HCT116 (cell line): ENCODE measurements around the gene CCDC179. TPM values are rescaled to one million over a fixed set of nuclear protein-coding genes. Genes with fewer than 3 reads are reported as not detected.

Experiments used
- ATAC-seq: fragments of 200-7000 bp; cut with Tn5 transposase; 2 replicates; pipeline ENCODE4 v1.9.1; 2020; ENCODE audit warnings: mild to moderate bottlenecking, moderate library complexity
- BruUV-seq: library from RNA; stranded (reverse); fragments of 400-500 nt; replicated peaks from 2 replicates; lab custom pipeline; 2021; lab: Mats Ljungman, UMichigan
- CTCF ChIA-PET: fragments of 300-600 bp; sonication (Branson Sonifier 250); formaldehyde crosslinking; loops from one replicate; lab custom pipeline; 2021; ENCODE audit warnings: antibody characterized with exemption; lab: Charles Lee
- POLR2A ChIA-PET: fragments of 300-600, 350-600 bp; sonication (Branson Sonifier 250); formaldehyde crosslinking; loops from one replicate; lab custom pipeline; 2021; ENCODE audit warnings: antibody characterized with exemption; lab: Charles Lee
- RAD21 ChIA-PET, 2 experiments: fragments of 300-600 bp; sonication (Branson Sonifier 250); formaldehyde crosslinking; loops; one replicate each; lab custom pipeline; 2023; ENCODE audit warnings: low total read pairs in 2 of 2; ENCODE audit not compliant: uncharacterized antibody in 2 of 2, unreplicated experiment in 2 of 2, low non-redundant PET in 1 of 2; lab: Charles Lee
- DNase-seq: peaks from one replicate; pipeline ENCODE4 v3.0.0-alpha.2; 2010; ENCODE audit warnings: low read depth, low spot score
- H2AFZ ChIP-seq: fragments of 200-600 bp; shearing (Covaris generic), sonication (generic); 2 replicates; pipeline ENCODE4 v1.6.1; 2017; ENCODE audit warnings: low read depth, mixed run types, mixed read lengths, antibody characterized with exemption, low read length; ENCODE audit not compliant: poor library complexity, severe bottlenecking
- H3K27ac ChIP-seq: 2 replicates; pipeline ENCODE4 v1.5.1; 2012; ENCODE audit warnings: low read depth, low read length
- H3K27me3 ChIP-seq: fragments of 200-600 bp; sonication (generic); 2 replicates; pipeline ENCODE4 v1.6.1; 2016; ENCODE audit warnings: mixed run types, low read length, mixed read lengths; ENCODE audit not compliant: insufficient read depth
- H3K36me3 ChIP-seq, 2 experiments: fragments of 200-500 bp in 1 of 2; fragments of 200-600 bp in 1 of 2; sonication (Bioruptor generic) in 1 of 2; sonication (generic) in 1 of 2; 2 replicates each; pipeline versions ENCODE4 v1.5.1 to v1.6.1; 2014 to 2016; ENCODE audit warnings: low read length in 2 of 2, inconsistent platforms in 1 of 2, mixed read lengths in 1 of 2, mixed run types in 1 of 2; ENCODE audit not compliant: insufficient read depth in 2 of 2, control insufficient read depth in 1 of 2
- H3K4me1 ChIP-seq, 2 experiments: fragments of 200-600 bp in 1 of 2; sonication (generic) in 1 of 2; 2 replicates each; pipeline versions ENCODE4 v1.5.1 to v1.6.1; 2012 to 2017; ENCODE audit warnings: low read length in 2 of 2, inconsistent platforms in 1 of 2, mild to moderate bottlenecking in 1 of 2, mixed read lengths in 1 of 2, mixed run types in 1 of 2, moderate library complexity in 1 of 2; ENCODE audit not compliant: insufficient read depth in 2 of 2, control insufficient read depth in 1 of 2
- H3K4me2 ChIP-seq: fragments of 200-600 bp; sonication (generic); 2 replicates; pipeline ENCODE4 v1.6.1; 2017; ENCODE audit warnings: mixed run types, low read length, mixed read lengths
- H3K4me3 ChIP-seq, 2 experiments: fragments of 200-600 bp in 1 of 2; sonication (generic) in 1 of 2; replicated peaks in 1 of 2; 2 replicates each; pipeline ENCODE4 v1.5.1; 2011 to 2016; ENCODE audit warnings: low read length in 2 of 2, control low read depth in 1 of 2, low read depth in 1 of 2, mild to moderate bottlenecking in 1 of 2, mixed read lengths in 1 of 2, mixed run types in 1 of 2
- H3K79me2 ChIP-seq: fragments of 200-600 bp; sonication (generic); 2 replicates; pipeline ENCODE4 v1.6.1; 2017; ENCODE audit warnings: mild to moderate bottlenecking, mixed run types, low read length, moderate library complexity, mixed read lengths; ENCODE audit not compliant: insufficient read depth
- H3K9ac ChIP-seq: fragments of 200-600 bp; sonication (generic); 2 replicates; pipeline ENCODE4 v1.6.1; 2016; ENCODE audit warnings: low read length, mixed read lengths
- H3K9me2 ChIP-seq: fragments of 200-600 bp; sonication (generic), shearing (Covaris generic); 2 replicates; pipeline ENCODE4 v1.6.1; 2017; ENCODE audit warnings: mixed run types, mild to moderate bottlenecking, moderate library complexity; ENCODE audit not compliant: insufficient read depth
- H3K9me3 ChIP-seq, 2 experiments: fragments of 200-500 bp in 1 of 2; fragments of 200-600 bp in 1 of 2; sonication (Bioruptor generic) in 1 of 2; sonication (generic) in 1 of 2; 2 replicates each; pipeline ENCODE4 v1.6.1; 2014 to 2017; ENCODE audit warnings: low read length in 2 of 2, mixed read lengths in 2 of 2, inconsistent platforms in 1 of 2, low read depth in 1 of 2, mild to moderate bottlenecking in 1 of 2, mixed run types in 1 of 2, moderate library complexity in 1 of 2; ENCODE audit not compliant: control insufficient read depth in 1 of 2, insufficient read depth in 1 of 2
- H4K20me1 ChIP-seq: fragments of 200-600 bp; sonication (generic), shearing (Covaris generic); 2 replicates; pipeline ENCODE4 v1.6.1; 2017; ENCODE audit warnings: mixed run types, mild to moderate bottlenecking, moderate library complexity; ENCODE audit not compliant: insufficient read depth
- ATF3 ChIP-seq: IDR thresholded peaks from 2 replicates; pipeline ENCODE4 v1.6.1; 2012
- CEBPB ChIP-seq: IDR thresholded peaks from 2 replicates; pipeline ENCODE4 v1.6.1; 2012; ENCODE audit warnings: low read depth
- CTCF ChIP-seq, 3 experiments: fragments of 200-600 bp in 1 of 3; sonication (generic) in 1 of 3; IDR thresholded peaks in 2 of 3; conservative IDR thresholded peaks in 1 of 3; 2 replicates each; pipeline ENCODE4 v1.5.1; 2012 to 2017; ENCODE audit warnings: low read depth in 2 of 3, low read length in 2 of 3, antibody characterized with exemption in 1 of 3, borderline replicate concordance in 1 of 3, control low read depth in 1 of 3, mild to moderate bottlenecking in 1 of 3, mixed read lengths in 1 of 3, mixed run types in 1 of 3, moderate library complexity in 1 of 3; ENCODE audit not compliant: insufficient read depth in 1 of 3
- EGR1 ChIP-seq: IDR thresholded peaks from 2 replicates; pipeline ENCODE4 v1.6.1; 2012; ENCODE audit warnings: low read depth
- ELF1 ChIP-seq: IDR thresholded peaks from 2 replicates; pipeline ENCODE4 v1.6.1; 2012; ENCODE audit warnings: low read depth, borderline replicate concordance
- EZH2phosphoT487 ChIP-seq: fragments of 200-600 bp; IDR thresholded peaks from 2 replicates; pipeline ENCODE4 v1.6.1; 2018; ENCODE audit warnings: antibody characterized with exemption, borderline replicate concordance
- JUND ChIP-seq: IDR thresholded peaks from 2 replicates; pipeline ENCODE4 v1.6.1; 2012
- MAX ChIP-seq: IDR thresholded peaks from 2 replicates; pipeline ENCODE4 v1.6.1; 2012
- POLR2A ChIP-seq: IDR thresholded peaks from 2 replicates; pipeline ENCODE4 v1.7.0; 2011; ENCODE audit warnings: borderline replicate concordance; ENCODE audit not compliant: insufficient read depth, insufficient read length; ENCODE audit errors: extremely low read depth
- POLR2AphosphoS5 ChIP-seq: IDR thresholded peaks from 2 replicates; pipeline ENCODE4 v1.6.1; 2011; ENCODE audit warnings: mild to moderate bottlenecking, low read depth, low read length, moderate library complexity
- RAD21 ChIP-seq: IDR thresholded peaks from 2 replicates; pipeline ENCODE4 v1.6.1; 2012; ENCODE audit warnings: low read depth, mild to moderate bottlenecking
- REST ChIP-seq: IDR thresholded peaks from 2 replicates; pipeline ENCODE4 v1.6.1; 2012; ENCODE audit warnings: low read depth
- SIN3A ChIP-seq: IDR thresholded peaks from 2 replicates; pipeline ENCODE4 v1.6.1; 2012; ENCODE audit warnings: low read depth
- SP1 ChIP-seq: IDR thresholded peaks from 2 replicates; pipeline ENCODE4 v1.6.1; 2012; ENCODE audit warnings: low read depth
- SRF ChIP-seq: IDR thresholded peaks from 2 replicates; pipeline ENCODE4 v1.6.1; 2012; ENCODE audit warnings: low read depth
- ZBTB33 ChIP-seq: IDR thresholded peaks from 2 replicates; pipeline ENCODE4 v1.6.1; 2011; ENCODE audit warnings: mild to moderate bottlenecking, low read length, moderate library complexity; ENCODE audit not compliant: insufficient replicate concordance; ENCODE audit errors: extremely low read depth
- ZFX ChIP-seq: fragments of 450-650 bp; IDR thresholded peaks from 2 replicates; pipeline ENCODE4 v1.6.1; 2017
- ZNF274 ChIP-seq: fragments of 200-500 bp; sonication (Bioruptor generic); IDR thresholded peaks from 2 replicates; pipeline ENCODE4 v1.6.1; 2014; ENCODE audit warnings: mild to moderate bottlenecking, low read depth, low read length, inconsistent platforms
- intact Hi-C: fragments of 100-400 bp; cut with micrococcal nuclease; formaldehyde crosslinking; loops from 2 replicates; pipeline ENCODE4 v1.10.0; 2022
- total RNA-seq: library from RNA; stranded (reverse); gene quantifications from one replicate; pipeline ENCODE4 v1.2.1, GENCODE V29; 2021; ENCODE audit not compliant: unreplicated experiment

CCDC179 gene
- total RNA-seq, 1 experiment from 2014 or later = not detected

GRCh38 chr11:22807391-22807790 lies 52.9 kb downstream of the CCDC179 start:
- POLR2A ChIA-PET = no interaction called here
- Histone ChIP-seq H3K79me2 (no peaks in the 10 kb centered on the region), H3K9me2 (no peaks in the 10 kb centered on the region), H4K20me1 (no peaks in the 10 kb centered on the region), H3K4me1 (no peaks in the 10 kb centered on the region), H3K4me3 (no peak overlapping the region), H2AFZ (no peak overlapping the region), H3K27ac (no peak overlapping the region), H3K4me2 (no peak overlapping the region), H3K36me3 (no peaks in the 10 kb centered on the region), H3K27me3 (peaks cover 18% of the 10 kb centered on the region)
- RAD21 ChIA-PET = no interaction called here
- BruUV-seq = no TSS peak
- no peak for DNase-seq
- CTCF ChIA-PET = no interaction called here
- intact Hi-C loops = no loop called here
- TF ChIP-seq RAD21 (no peak), EGR1 (no peak), JUND (no peak), ZNF274 (no peak), ZBTB33 (no peak), POLR2AphosphoS5 (no peak), CTCF (IDR thresholded peaks at IDR 0.05 in 2 of 3, conservative IDR thresholded peaks at IDR 0.05 in 1 of 3; ENCODE audit: borderline replicate concordance in 1 of 3, insufficient read depth in 1 of 3, low read depth in 2 of 3, low read length in 2 of 3) (no peak), MAX (no peak), SIN3A (no peak), POLR2A (no peak), ELF1 (no peak), CEBPB (no peak), EZH2phosphoT487 (no peak), REST (no peak), SRF (no peak), ZFX (no peak), ATF3 (no peak), SP1 (no peak)
- TF ChIP-seq, all 23 proteins: peak for 0
- H3K9ac ChIP-seq = no peak overlapping the region
- ATAC-seq = no peak
- H3K9me3 ChIP-seq = no peaks in the 10 kb centered on the region
